Umbilical cord (tissue), 2 donors: ENCODE results near the gene ACTC1. TPM values are rescaled to one million over a fixed set of nuclear protein-coding genes. Genes with fewer than 3 reads are reported as not detected.

Source experiments
- DNase-seq: peaks from one replicate; pipeline ENCODE4 v3.0.0-alpha.2; 2015; ENCODE audit warnings: low spot score
- total RNA-seq: library from RNA; depleted of rRNA; stranded (reverse); fragments of >200 nt; gene quantifications from one replicate; pipeline ENCODE4 v1.2.3, GENCODE V29; 2014; ENCODE audit warnings: low replicate concordance; ENCODE audit not compliant: insufficient read depth

The ACTC1 gene
- total RNA-seq, 1 donor from 2014 or later, result 194 TPM

GRCh38 chr15:34759992-34760391 lies 35.4 kb downstream of the ACTC1 start:
- DNase-seq, result no peak

GRCh38 chr15:34759347-34759746 lies 36.0 kb downstream of the ACTC1 start:
- DNase-seq, result no peak

DNA sequence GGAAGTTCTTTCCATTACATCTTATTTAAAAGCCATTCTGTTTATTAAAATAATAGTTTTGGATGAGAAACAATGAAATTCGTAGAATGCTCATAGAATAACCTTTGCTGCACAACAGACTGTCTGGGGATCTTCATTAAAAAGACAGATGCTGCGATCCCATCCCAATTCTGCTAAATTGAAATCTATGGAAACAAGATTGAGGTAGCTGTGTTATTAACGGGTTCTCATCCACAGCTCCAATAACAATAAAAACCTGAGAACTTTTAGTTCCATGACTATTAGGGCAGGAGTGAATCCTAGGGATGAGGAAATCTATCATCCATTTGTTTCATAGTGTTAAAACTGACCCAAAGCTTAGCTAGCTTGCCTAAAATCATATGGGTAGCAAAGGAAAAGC lies 38.1 kb downstream of the ACTC1 start:
- no peak for DNase-seq

GRCh38 chr15:34755419-34755773 lies 40.0 kb downstream of the ACTC1 start:
- no peak for DNase-seq

DNA sequence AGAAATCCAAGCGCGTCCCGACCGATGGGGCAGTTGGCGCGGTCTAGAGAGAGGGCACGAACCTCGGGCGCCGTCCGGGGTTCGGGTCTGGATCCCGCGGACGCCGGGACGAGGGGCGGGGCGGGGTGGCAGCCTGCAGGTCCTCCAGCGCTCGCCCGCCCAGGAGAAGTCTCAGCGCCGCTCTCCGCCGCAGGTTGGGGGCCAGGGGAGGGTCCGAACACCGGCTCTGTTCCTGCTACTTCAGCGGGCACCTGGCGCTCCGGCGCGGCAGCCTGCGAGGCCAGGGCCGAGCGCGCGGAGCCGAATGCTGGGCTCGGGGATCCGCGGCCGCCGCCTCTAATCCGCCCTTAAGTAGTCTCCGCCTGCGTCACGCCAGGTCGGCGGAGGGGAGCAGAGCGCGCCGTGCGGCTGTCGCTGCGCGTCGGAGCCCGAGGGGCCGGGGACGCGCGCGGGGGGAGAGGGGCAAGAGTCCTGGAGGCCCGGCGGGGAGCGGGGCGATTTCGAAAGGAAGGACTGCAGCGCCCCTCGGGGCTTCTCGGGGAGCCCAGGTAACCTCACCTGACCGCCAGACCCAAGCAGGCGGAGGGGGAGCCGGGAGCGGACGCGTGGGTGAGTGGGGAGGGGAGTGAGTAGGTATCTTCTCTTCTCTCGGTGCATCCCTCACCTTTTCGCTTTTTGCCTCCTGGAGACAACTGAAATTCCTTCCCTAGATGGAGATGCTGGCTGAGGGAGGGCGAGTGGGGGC lies 40.5 kb downstream of the ACTC1 start, which contains the start of gene GJD2:
GJD2 (minus strand) TSS at position 325 of the 745 bp plus-strand sequence. CDS start 510 bp downstream, outside the sequence.
- no peak for DNase-seq

DNA sequence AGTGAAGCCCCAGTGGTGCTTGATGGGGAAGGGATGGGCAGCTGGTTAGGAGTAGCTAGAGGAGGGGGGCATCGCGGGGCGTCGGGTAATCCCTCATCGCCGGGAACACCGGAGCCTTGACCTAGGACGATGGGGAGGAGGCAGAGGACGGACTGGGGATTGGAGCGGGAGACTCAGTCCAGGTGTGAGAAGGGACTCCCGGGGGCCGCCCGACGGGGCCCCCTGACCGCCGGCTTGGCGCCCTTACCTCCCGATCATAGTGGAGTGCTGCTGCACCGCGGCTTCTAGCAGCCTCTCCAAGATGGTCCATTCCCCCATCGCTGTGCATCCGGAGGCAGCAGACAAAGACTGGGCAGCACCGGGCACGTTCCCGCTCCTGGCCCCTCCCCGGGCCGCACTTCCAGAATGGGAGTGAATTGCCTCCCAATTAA lies 41.2 kb downstream of the ACTC1 start:
- DNase-seq, result no peak

GRCh38 chr15:34753236-34753894 lies 42.0 kb downstream of the ACTC1 start:
- peak; percentile 69 for DNase-seq

DNA sequence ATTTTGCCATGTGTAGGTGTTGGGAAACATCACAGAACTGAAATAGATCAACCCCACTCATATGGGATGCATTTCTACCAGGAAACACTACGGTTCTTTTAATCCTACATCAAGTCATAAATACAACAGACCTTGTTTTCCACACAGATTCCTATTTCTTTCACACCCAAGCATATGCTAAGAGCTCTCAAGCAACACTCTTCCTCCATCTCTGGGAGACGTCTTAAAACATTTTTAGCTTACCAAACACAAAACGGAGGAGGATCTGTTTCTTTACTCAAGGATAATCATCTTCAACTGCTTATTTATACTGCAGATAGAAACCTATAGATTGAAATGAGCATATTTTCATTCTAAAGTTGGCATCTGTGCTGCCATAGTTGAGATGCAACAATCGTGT lies 45.7 kb downstream of the ACTC1 start:
- DNase-seq, result no peak

Other genes starting within 250 kb of the ACTC1 start
- gene GOLGA8B, start 211.9 kb downstream of the ACTC1 start, total RNA-seq, result 56.6 TPM
- 5.1 TPM for gene GJD2, start 40.6 kb downstream of the ACTC1 start, total RNA-seq
- 33.9 TPM for gene AQR, start 174.2 kb upstream of the ACTC1 start, total RNA-seq
- gene ZNF770, start 192.7 kb upstream of the ACTC1 start, total RNA-seq, result 55.6 TPM